H9 (cell line): ENCODE results near the gene HRC. TPM values are rescaled to one million over a fixed set of nuclear protein-coding genes. Genes with fewer than 3 reads are reported as not detected.

Experiments used
- DNase-seq: peaks from one replicate; pipeline ENCODE4 v3.0.0-alpha.2; 2017
- H2AFZ ChIP-seq: one replicate; pipeline ENCODE4 v1.6.1; 2013; ENCODE audit warnings: mild to moderate bottlenecking, low read length, control low read depth, moderate library complexity
- H2AK5ac ChIP-seq: 2 replicates; pipeline ENCODE4 v1.6.1; 2013; ENCODE audit warnings: low read length, control low read depth, mixed read lengths; ENCODE audit not compliant: insufficient read length
- H2BK120ac ChIP-seq: one replicate; pipeline ENCODE4 v1.6.1; 2013; ENCODE audit warnings: low read depth, mild to moderate bottlenecking, low read length, control low read depth, inconsistent platforms; ENCODE audit not compliant: poor library complexity, severe bottlenecking
- H2BK12ac ChIP-seq: 2 replicates; pipeline ENCODE4 v1.6.1; 2013; ENCODE audit warnings: low read length, control low read depth, mixed read lengths, low read depth; ENCODE audit not compliant: insufficient read length
- H2BK15ac ChIP-seq: 2 replicates; pipeline ENCODE4 v1.6.1; 2013; ENCODE audit warnings: low read depth, low read length, control low read depth
- H2BK20ac ChIP-seq: one replicate; pipeline ENCODE4 v1.6.1; 2013; ENCODE audit warnings: low read depth, mild to moderate bottlenecking, low read length, control low read depth, inconsistent platforms; ENCODE audit not compliant: poor library complexity, severe bottlenecking
- H2BK5ac ChIP-seq: 2 replicates; pipeline ENCODE4 v1.6.1; 2013; ENCODE audit warnings: low read length, control low read depth, mixed read lengths; ENCODE audit not compliant: insufficient read length
- H3K14ac ChIP-seq: 2 replicates; pipeline ENCODE4 v1.6.1; 2013; ENCODE audit warnings: low read length, control low read depth; ENCODE audit not compliant: insufficient read depth
- H3K18ac ChIP-seq: 2 replicates; pipeline ENCODE4 v1.6.1; 2013; ENCODE audit warnings: low read depth, mild to moderate bottlenecking, mixed read lengths, low read length, control low read depth; ENCODE audit not compliant: insufficient read length
- H3K23ac ChIP-seq: 2 replicates; pipeline ENCODE4 v1.6.1; 2013; ENCODE audit warnings: low read length, control low read depth, mixed read lengths, low read depth; ENCODE audit not compliant: insufficient read length
- H3K23me2 ChIP-seq: 2 replicates; pipeline ENCODE4 v1.6.1; 2013; ENCODE audit warnings: low read depth, mild to moderate bottlenecking, mixed read lengths, low read length, control low read depth; ENCODE audit not compliant: insufficient read length, poor library complexity, severe bottlenecking
- H3K27ac ChIP-seq: 2 replicates; pipeline ENCODE4 v1.5.1; 2013; ENCODE audit warnings: low read length, control low read depth, mixed read lengths, low read depth; ENCODE audit not compliant: insufficient read length
- H3K27me3 ChIP-seq: 2 replicates; pipeline ENCODE4 v1.6.1; 2013; ENCODE audit warnings: low read length, control low read depth, inconsistent platforms; ENCODE audit not compliant: insufficient read depth
- H3K4ac ChIP-seq: 2 replicates; pipeline ENCODE4 v1.6.1; 2013; ENCODE audit warnings: low read depth, mild to moderate bottlenecking, control low read depth, inconsistent platforms, low read length, moderate library complexity
- H3K4me1 ChIP-seq: 2 replicates; pipeline ENCODE4 v1.6.1; 2013; ENCODE audit warnings: low read length, control low read depth, inconsistent platforms; ENCODE audit not compliant: insufficient read depth
- H3K4me2 ChIP-seq: 2 replicates; pipeline ENCODE4 v1.6.1; 2013; ENCODE audit warnings: low read length, control low read depth, mixed read lengths; ENCODE audit not compliant: insufficient read length, insufficient read depth
- H3K56ac ChIP-seq: 2 replicates; pipeline ENCODE4 v1.6.1; 2013; ENCODE audit warnings: low read depth, mild to moderate bottlenecking, mixed read lengths, low read length, control low read depth; ENCODE audit not compliant: insufficient read length
- H3K79me1 ChIP-seq: 2 replicates; pipeline ENCODE4 v1.6.1; 2013; ENCODE audit warnings: low read depth, mild to moderate bottlenecking, moderate library complexity, low read length, control low read depth, inconsistent platforms; ENCODE audit not compliant: insufficient read depth, poor library complexity, severe bottlenecking
- H3K79me2 ChIP-seq: 2 replicates; pipeline ENCODE4 v1.6.1; 2013; ENCODE audit warnings: low read length, control low read depth, inconsistent platforms; ENCODE audit not compliant: insufficient read depth
- H3K9ac ChIP-seq: 2 replicates; pipeline ENCODE4 v1.6.1; 2013; ENCODE audit warnings: low read length, control low read depth, mixed read lengths; ENCODE audit not compliant: insufficient read length; ENCODE audit errors: extremely low read depth
- H3K9me3 ChIP-seq: one replicate; pipeline ENCODE4 v1.6.1; 2013; ENCODE audit warnings: low read depth, low read length, inconsistent platforms; ENCODE audit not compliant: control insufficient read depth
- H3T11ph ChIP-seq: one replicate; pipeline ENCODE4 v1.6.1; 2013; ENCODE audit warnings: mild to moderate bottlenecking, low read length, control low read depth, inconsistent platforms
- H4K20me1 ChIP-seq: one replicate; pipeline ENCODE4 v1.6.1; 2013; ENCODE audit not compliant: control insufficient read depth, insufficient read length, insufficient read depth
- H4K5ac ChIP-seq: 2 replicates; pipeline ENCODE4 v1.6.1; 2013; ENCODE audit warnings: low read depth, mild to moderate bottlenecking, mixed read lengths, low read length, control low read depth; ENCODE audit not compliant: insufficient read length
- H4K8ac ChIP-seq: replicated peaks from 2 replicates; pipeline ENCODE4 v1.6.1; 2013; ENCODE audit warnings: low read length, control low read depth, mixed read lengths, low read depth; ENCODE audit not compliant: insufficient read length
- H4K91ac ChIP-seq: 2 replicates; pipeline ENCODE4 v1.6.1; 2013; ENCODE audit warnings: low read depth, mild to moderate bottlenecking, moderate library complexity, mixed read lengths, low read length, control low read depth; ENCODE audit not compliant: insufficient read length
- H3K27ac Mint-ChIP-seq, 3 experiments: 2 replicates in 2 of 3; 3 replicates in 1 of 3; pipeline ENCODE4 v1.8.0; 2020 to 2021; ENCODE audit warnings: mixed read lengths in 3 of 3, mild to moderate bottlenecking in 1 of 3, moderate library complexity in 1 of 3
- H3K27me3 Mint-ChIP-seq: 2 replicates; pipeline ENCODE4 v1.8.0; 2021; ENCODE audit warnings: low read depth, mild to moderate bottlenecking, moderate library complexity, mixed read lengths
- H3K36me3 Mint-ChIP-seq, 3 experiments: 2 replicates in 2 of 3; 3 replicates in 1 of 3; pipeline ENCODE4 v1.8.0; 2020 to 2021; ENCODE audit warnings: low read depth in 3 of 3, mixed read lengths in 3 of 3; ENCODE audit not compliant: insufficient read depth in 1 of 3
- H3K4me1 Mint-ChIP-seq, 2 experiments: 2 replicates each; pipeline ENCODE4 v1.8.0; 2020; ENCODE audit warnings: mixed read lengths in 2 of 2
- H3K4me3 Mint-ChIP-seq, 2 experiments: 2 replicates in 1 of 2; 3 replicates in 1 of 2; pipeline ENCODE4 v1.8.0; 2020 to 2021; ENCODE audit warnings: mild to moderate bottlenecking in 2 of 2, mixed read lengths in 2 of 2, moderate library complexity in 1 of 2
- H3K9me3 Mint-ChIP-seq, 2 experiments: 2 replicates in 1 of 2; 3 replicates in 1 of 2; pipeline ENCODE4 v1.8.0; 2020; ENCODE audit warnings: mild to moderate bottlenecking in 2 of 2, mixed read lengths in 2 of 2, moderate library complexity in 1 of 2
- CTCF ChIP-seq: fragments of 200-600 bp; sonication (generic); conservative IDR thresholded peaks from 3 replicates; pipeline ENCODE4 v1.8.0; 2021; ENCODE audit warnings: antibody characterized with exemption, mild to moderate bottlenecking
- WGBS: extraction: QIAGEN DNeasy Blood & Tissue Kit; methylation state at CpG from one replicate; pipeline ENCODE4 v1.1.7; 2013; ENCODE audit warnings: missing lambda C conversion rate, low lambda C conversion rate, mixed read lengths; ENCODE audit not compliant: insufficient read length; ENCODE audit errors: extremely low coverage; 5-methylcytosine and 5-hydroxymethylcytosine counted together
- total RNA-seq: library from RNA; stranded (reverse); gene quantifications from 2 replicates; pipeline ENCODE4 v1.2.1, GENCODE V29; 2021

HRC gene
- total RNA-seq, 1 experiment from 2014 or later: 1.8 TPM

- no peaks in the 10 kb centered on the region; a peak in 1 of 5 replicates for H3K9me3 Mint-ChIP-seq
- peak overlapping the region; percentile 5 for H3K9ac ChIP-seq
- no peak overlapping the region for H2AK5ac ChIP-seq
- no peak overlapping the region for H4K91ac ChIP-seq
- peak; percentile 99 for DNase-seq
- H3K56ac ChIP-seq: no peak overlapping the region
- H3K27me3 ChIP-seq: no peaks in the 10 kb centered on the region; the same call in 1 of the 2 replicates
- H3K9me3 ChIP-seq: no peaks in the 10 kb centered on the region
- no peak overlapping the region for H3K23ac ChIP-seq
- H4K5ac ChIP-seq: no peak overlapping the region
- H3T11ph ChIP-seq: no peak overlapping the region
- H3K14ac ChIP-seq: no peak overlapping the region
- TF ChIP-seq CTCF: no peak
- H2BK15ac ChIP-seq: no peak overlapping the region
- H3K27ac Mint-ChIP-seq: peak overlapping the region in 2 of 3 experiments; percentile 90 to 96; a peak in 6 of 7 replicates
- H3K4me1 ChIP-seq: no peaks in the 10 kb centered on the region
- no peak overlapping the region for H2BK12ac ChIP-seq
- H2AFZ ChIP-seq: no peak overlapping the region
- no peak overlapping the region for H3K27ac ChIP-seq
- H3K4me3 Mint-ChIP-seq: peak overlapping the region; percentile 87 to 96
- WGBS: no CpG with 5 or more reads among the region's 49 CpGs
- H3K4me1 Mint-ChIP-seq: peaks cover 21 to 47% of the 10 kb centered on the region in 2 experiments
- H3K4me2 ChIP-seq: peak overlapping the region; percentile 57
- peak overlapping the region; percentile 5 for H3K18ac ChIP-seq
- no peak overlapping the region for H2BK120ac ChIP-seq
- H2BK5ac ChIP-seq: no peak overlapping the region
- H3K27me3 Mint-ChIP-seq: peaks cover 21% of the 10 kb centered on the region
- no peaks in the 10 kb centered on the region for H4K20me1 ChIP-seq
- H3K4ac ChIP-seq: no peak overlapping the region
- no peaks in the 10 kb centered on the region for H3K79me1 ChIP-seq
- peaks cover 17% of the 10 kb centered on the region for H3K23me2 ChIP-seq
- H3K36me3 Mint-ChIP-seq: peaks cover 0 to 5% (median 0%) of the 10 kb centered on the region in 3 experiments; a peak in 3 of 7 replicates
- no peaks in the 10 kb centered on the region for H3K79me2 ChIP-seq
- no peak overlapping the region for H4K8ac ChIP-seq
- H2BK20ac ChIP-seq: no peak overlapping the region
These were observed 6.2 kb downstream of the HRC start for GRCh38 chr19:49148784-49149651.
